Medulla oblongata (tissue), 1 donor: ENCODE measurements around the gene KIF4A.
"Not testable (repeated sequence)": the region's sequence is repeated elsewhere in the genome, so short reads cannot be mapped to it uniquely, and the experiment has no call there.

ENCODE experiments used
- DNase-seq: peaks from one replicate; pipeline ENCODE4 v3.0.0-alpha.2; 2015; ENCODE audit errors: extremely low spot score

KIF4A gene

DNA sequence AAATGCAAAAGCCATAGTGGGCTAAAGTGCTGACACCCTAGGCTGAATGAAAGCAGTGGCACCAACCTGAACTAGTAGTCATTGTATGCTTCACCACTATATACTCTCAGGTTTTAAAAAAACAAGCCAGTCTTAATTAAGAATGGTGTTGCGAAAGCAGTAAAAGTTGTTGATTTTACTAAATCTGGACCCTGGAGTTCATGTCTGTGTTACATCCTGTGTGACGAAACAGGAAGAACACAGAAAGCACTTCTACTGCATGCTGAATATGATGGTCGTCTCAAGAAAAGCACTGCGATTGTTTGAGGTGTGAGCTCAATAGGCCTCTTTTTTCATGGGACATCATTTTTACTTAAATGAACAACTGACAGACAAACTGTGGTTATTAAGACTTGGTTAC lies 109.0 kb downstream of the KIF4A start:
- DNase-seq: no peak

DNA sequence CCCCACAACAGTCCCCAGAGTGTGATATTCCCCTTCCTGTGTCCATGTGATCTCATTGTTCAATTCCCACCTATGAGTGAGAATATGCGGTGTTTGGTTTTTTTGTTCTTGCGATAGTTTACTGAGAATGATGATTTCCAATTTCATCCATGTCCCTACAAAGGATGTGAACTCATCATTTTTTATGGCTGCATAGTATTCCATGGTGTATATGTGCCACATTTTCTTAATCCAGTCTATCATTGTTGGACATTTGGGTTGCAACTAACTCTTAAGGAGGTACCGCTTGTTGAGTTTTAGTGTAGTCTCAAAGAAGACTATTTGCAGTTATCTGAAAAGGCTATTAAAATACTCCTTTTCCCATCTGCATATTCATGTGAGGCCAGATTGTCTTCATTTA lies 110.3 kb downstream of the KIF4A start:
- not testable (repeated sequence) for DNase-seq

DNA sequence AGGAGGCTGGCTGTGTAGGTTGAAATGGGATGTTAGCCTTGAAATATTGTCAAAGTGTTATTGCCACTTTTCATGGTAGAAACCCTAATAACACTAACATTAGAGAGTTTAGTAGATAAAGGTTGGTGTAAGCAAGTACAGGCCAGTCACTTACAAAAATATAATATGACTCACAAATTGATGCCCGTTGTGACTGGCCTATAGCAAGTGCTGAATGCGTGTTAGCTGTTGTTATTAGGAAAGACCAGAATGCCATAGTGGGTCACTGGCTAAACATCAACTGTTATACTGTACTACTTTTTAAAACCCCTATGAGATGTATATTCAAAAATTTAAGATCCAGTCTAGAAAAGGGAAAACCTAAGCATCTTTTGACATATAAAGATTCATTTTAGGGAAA lies 112.8 kb downstream of the KIF4A start:
- no peak for DNase-seq

DNA sequence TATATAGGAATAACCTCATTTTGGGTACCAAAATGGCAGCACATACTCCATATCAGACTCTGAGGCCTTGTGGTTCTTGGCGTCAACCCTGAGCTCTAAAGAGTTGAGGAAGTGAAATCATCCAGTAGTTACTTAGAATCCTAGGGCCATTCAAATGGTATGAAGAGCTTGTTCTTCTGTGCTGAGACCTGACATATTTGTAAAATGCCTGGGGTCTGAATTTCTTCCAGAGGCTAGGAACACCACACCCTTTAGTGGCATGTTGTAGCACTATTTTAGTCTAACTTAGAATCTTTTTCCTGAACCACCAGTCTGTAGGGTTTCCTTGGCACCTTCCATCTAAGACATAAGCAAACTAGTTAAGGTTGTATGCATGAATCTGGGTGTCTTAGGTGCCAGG lies 115.1 kb downstream of the KIF4A start:
- no peak for DNase-seq

DNA sequence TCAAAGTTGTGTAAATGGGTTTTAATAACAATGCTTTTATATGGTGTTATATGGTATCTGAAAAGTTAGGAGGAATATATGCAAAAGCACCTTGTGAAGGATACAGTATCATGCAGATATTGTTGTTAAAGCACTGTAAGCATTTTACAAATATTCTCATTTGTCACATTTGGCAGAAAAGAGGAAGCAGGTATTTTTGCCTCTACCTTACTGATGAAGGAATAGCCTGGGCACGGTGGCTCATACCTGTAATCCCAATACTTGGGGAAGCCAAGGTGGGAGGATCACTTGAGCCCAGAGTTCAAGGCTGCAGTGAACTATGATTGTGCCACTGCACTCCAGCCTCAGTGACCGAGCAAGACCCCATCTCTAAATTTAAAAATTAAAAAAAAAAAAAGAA lies 121.0 kb downstream of the KIF4A start:
- DNase-seq: no peak

DNA sequence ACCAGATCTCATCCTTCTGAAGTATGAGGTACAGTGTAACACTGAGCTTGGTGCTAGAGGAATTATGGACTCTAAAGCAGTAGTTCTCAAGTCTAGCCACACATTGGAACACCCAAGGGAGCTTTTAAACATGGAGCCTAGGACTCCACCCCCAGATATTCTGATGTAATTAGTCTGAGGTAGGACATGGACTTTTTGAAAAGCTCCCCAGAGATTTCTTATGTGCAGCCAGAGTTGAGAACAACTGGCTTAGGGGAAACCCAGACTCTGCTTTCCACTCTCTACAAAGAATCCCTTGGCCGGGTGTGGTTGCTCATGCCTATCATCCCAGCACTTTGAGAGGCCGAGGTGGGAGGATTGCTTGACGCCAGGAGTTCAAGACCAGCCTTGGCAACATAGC lies 121.6 kb downstream of the KIF4A start:
- no peak for DNase-seq

DNA sequence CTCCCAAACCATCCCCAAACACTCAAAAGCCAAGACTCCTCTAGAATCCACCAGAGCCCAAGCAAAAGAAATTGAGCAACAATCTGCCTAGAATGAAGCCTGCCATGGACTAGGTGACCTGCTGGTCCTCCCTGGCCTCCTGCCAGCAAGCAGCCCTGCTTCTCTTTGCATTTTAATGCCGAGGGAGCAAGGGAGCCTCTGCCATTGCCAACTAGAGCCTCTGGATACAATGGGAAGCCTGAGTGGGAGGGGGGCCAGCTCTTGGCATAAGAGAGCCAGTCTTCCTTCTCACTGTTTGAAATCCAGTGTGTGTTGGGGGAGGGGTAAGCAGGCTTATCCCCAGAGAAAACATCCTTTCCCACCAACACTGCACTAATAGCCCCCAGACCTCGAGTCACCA lies 131.7 kb downstream of the KIF4A start:
- peak; percentile 61 for DNase-seq

DNA sequence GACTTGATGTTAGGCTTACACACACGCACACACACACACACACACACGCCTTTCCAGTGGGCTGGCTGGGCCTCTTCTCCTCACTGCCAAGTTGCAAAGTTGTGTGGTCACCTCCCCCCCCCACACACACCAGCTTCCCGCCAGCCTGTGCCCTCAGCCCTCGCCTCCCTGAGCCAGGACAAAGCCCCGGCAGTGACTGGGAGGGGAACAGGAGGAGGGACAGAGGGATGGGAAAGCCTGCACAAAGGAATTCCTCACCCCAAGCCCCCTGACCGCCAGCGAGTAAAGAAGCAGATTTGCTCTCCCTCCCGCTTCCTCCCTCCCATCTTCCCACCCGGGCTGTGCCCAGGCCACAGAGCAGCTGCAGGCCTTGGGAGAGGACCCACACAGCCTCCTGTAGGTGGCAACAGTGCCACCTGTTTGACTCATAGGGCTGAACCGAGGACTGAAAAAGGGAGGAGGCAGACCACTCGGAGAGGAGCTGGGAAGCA lies 133.0 kb downstream of the KIF4A start, which contains the start of gene GDPD2:
Gene GDPD2 (plus strand): TSS at position 464 of the 491 bp plus-strand sequence. CDS start 1,671 bp downstream, outside the sequence.
- peak; percentile 36 for DNase-seq

DNA sequence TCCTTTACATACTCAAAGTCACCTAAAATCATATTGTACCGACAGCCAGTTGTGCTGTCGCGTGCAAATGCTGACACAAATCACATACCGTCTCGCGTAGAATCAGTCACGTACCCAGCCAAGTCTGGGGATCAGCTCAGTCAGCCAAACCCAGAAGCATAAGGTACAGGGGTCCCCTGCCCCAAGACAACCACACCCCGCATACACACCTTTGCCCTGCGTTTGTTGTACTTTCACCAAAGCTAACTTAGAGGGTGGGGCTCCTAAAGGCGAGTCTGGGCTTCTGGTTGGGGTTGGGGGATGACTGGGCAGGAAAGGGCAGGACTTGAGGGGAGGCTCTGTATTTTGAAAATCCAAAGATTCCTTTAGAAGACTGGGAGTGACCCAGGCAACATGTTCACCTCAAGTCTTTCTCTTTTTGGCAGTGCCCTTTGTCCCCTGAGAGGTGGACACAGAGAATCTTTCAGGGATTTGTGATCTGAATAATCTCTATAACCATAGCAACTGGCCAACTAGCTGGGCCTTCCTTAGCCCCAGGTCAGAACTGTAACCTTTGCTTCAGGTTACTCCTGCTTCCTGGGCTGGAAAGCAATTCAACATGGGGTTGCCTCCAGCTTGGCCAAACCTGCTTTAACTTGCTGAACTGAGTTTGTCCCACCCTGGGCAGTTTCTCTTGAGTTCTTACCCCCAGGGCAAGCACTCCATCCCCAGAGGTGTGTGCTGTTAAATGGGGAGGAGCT lies 134.2 kb downstream of the KIF4A start:
- DNase-seq: no peak

DNA sequence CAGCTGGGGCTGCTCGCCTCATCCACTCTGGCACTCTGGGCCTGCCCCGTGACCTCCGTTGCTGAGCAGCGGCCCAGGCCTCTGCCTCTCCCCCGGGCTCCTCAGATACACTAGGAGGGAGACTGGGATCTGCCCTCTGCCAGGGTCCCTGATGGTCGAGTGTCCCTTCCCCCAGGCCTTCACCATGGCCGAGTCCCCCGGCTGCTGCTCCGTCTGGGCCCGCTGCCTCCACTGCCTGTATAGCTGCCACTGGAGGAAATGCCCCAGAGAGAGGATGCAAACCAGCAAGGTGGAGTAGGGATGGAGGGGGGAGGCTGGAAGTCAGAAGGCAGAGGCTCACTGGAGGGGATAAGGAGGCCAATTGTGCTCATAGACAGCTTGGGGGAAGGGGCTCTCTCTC lies 134.9 kb downstream of the KIF4A start:
- DNase-seq: no peak

DNA sequence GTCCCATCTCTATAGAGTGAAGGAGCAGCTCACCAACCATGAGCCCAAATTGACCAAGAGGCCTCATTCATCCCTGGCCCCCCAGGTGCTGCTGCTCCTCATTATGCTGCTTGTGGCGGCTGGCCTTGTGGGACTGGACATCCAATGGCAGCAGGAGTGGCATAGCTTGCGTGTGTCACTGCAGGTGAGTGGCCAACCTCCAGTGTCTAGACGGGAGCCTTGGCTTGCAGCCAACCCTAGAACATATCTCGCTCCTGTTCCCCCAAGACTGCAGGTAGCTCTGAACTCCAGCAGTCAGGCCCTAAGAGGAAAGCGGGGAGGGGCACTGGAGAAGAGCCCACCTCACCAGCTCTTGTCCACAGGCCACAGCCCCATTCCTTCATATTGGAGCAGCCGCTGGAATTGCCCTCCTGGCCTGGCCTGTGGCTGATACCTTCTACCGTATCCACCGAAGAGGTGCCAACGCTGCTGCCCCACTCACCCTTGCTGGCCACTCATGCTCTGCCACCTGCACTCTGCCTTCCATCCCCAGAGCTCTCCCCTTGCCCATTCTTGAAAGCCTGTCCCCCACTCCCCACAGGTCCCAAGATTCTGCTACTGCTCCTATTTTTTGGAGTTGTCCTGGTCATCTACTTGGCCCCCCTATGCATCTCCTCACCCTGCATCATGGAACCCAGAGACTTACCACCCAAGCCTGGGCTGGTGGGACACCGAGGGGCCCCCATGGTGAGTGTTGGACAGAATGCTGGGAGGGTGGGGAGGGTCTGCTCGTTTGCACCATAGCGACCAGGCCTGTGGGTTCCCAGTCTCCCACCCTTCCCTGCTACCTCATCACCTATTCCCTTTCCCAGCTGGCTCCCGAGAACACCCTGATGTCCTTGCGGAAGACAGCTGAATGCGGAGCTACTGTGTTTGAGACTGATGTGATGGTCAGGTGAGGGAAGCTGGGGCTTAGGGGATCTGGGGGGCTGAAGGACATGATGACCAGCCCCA lies 136.7 kb downstream of the KIF4A start:
- DNase-seq: no peak

DNA sequence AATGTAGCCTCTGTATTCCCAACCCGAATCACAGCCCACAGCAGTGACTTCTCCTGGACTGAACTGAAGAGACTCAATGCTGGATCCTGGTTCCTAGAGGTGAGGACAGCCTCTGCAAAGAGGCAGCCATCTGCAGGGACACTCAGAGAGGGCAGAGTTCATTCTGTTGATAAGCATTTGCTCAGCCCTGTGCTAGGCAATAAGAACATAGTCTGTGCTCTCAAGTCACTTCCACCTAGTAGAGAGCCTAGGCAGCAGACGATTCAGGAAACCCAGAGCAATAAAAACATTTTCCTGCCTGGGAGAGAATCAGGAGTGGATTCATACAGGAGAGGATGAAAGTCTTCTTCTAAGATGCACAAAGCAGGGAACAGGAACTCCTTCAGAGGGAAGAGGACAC lies 137.5 kb downstream of the KIF4A start:
- no peak for DNase-seq

DNA sequence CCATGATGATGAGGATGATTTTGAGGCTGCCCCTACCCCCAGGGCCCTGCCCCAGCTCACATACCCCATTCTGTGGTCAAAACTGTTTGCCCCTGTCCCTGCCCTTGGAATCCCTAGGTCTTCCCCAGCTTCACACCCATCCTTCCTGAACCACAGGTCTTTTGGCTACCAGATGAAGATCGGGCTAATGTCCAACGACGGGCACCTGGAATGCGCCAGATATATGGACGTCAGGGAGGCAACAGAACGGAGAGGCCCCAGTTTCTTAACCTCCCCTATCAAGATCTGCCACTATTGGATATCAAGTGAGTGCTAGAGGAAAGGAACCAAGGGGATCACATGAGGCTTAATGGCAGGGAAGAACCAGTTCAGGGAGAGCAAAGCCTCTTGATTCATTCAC lies 139.9 kb downstream of the KIF4A start:
- DNase-seq: no peak

DNA sequence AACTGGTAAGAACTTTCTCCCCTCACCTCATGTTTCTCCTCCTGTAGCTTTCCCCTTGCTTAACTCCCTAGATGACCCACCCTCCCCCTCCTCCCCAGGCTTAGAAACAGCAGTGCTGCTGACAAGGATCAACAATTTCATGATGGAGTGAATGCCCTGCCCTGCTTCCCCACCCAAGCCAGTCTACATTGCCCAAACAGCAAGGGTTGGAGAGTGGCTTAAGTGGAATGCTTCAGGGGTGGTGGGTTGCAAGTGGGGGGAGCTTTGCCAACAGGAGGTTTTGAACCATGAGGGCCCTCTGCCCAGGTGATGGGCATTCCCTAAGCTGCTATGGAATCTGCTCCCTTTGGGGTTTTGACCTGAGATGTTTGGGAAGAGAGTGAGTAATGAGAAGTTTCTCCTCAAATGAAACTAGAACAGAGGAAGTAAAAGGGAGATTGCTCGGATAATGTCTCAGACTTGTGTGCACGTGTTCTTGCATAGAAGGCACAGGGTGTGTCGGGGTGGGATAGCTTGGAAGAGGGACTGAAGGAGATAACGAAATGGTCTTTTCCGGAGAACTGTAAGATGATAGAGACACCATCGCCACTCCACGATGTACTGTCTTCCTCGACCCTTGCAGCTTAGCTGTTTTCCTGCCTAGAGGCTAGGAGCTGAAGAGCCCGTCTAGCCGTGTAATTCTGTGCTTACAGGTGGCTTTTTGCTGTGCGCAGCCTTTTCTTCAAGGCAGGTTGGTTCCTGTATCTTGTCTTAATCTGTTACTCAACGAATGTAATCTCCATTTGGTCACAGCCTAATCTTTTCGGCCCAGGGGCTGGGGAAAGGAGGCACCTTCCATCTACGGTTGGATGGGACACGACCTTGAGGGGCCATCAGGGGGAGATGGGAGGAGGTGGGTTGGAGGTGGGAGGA lies 143.3 kb downstream of the KIF4A start:
- DNase-seq: no peak

DNA sequence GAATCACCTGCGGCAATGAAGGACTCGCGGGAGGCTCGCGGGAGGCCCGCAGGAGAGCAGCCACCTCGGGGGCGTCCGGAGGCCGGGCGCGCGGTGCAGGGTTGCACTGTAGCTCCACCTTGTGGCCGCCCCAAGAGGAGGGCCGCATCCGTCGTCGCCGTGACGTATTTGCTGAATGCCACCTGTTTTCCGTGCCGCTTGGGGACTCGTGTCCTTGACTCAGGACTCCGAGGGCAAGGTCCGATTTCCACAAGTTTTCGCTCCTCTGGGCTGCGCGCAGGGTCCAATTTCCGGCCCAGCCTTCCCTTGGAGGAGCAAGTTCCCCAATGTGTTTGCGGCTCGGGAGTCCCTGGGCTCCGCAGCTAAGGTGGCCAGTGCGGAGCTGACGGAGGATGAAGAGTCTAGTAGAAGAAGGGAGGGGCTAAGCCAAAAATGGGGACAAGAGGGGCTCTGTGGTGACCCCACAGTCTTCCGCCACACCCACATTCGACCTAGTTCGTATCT lies 144.0 kb downstream of the KIF4A start:
- peak; percentile 65 for DNase-seq

DNA sequence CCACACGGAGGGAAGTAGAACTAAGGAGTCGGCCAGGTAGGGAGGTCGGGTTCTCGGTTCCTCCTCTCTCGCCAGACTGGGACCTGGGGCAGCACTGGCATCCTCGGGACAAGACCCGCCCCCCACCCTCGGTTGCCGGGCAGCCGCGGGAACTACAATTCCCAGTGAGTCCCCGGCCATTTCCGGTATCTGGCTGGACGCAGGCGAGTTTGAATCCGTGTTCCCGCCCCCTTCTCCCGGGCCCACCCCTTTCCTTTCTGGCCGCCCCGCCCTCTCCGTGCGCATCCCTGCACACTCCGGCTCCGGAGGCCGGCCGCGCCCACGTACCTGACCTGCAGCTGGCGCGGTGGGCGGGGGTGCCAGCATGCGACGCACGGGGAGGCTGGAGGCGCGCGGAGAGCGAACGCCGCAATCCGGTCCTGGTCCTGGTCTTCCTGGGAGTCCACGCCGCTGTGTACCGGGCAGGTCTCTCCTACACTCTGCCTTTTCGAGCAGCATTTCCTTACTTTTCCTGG lies 144.5 kb downstream of the KIF4A start:
- peak; percentile 83 for DNase-seq

DNA sequence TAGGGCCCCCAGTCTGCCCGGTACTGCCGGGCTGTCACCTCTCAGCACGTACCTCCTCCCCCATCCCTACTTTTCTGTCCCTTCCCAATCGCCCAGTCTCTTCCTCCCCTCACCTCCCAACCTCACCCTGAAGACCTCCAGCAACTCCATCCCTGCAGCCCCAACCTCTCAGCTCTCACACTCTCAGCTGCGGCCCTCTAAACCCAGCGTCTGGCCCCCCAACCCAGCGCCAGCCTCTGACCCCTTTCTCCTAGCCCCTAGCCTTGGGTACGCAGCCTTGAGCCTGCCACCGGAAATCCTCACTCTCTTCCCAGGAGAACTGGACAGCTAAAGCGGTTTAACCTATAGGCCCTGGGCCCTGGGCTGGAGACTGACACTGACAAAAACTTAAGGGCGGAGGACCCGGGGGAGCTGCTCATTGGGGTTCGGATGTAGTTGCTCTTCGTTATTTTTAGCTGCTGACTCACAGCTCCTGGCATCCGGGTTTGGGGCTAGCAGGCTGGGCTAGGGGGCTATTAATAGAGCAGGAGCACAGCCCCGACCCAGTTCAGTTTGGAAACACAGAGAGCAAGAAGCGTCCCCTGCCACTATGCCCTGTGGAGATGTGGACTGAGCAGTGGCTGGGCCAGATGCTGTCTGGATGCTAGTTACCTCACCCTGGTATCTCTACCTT lies 145.1 kb downstream of the KIF4A start:
- DNase-seq: no peak

DNA sequence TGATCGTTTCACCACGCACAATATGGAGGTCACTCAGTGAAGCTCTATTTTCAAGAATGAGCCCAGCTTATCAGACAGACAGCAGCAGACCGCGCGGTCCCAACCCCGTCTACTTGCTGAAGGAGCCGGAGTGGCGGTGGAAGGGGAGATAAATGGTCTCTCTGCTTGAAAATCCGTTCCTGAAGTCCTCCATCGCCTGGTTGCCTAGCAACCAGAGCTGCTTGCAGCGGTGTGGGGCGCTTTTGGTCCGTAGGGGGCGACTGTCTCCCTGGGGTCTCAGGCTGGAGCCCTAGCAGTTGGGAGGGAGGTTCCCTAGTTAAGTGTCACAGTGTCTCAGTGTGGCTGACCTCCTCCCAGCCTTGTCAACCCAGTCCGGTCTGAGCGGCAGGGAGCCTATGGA lies 146.4 kb downstream of the KIF4A start:
- DNase-seq: no peak

DNA sequence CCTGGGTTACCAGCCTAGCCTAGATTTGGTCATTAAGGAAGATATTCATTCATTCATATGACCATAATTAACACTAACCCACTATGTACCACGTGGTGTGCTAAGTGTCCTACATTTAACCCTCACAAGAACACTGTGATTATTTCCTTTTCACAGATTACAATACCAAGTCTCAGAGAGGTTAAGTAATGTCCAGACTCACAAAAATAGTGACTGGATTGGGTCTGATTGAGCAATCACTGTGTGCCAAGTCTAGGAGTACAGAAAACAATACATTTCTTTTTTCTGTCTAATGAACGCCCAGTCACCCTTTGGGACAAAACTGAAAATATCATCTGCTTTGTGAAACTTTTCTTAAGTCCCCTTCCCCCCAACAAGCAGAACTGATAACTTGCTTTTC lies 147.1 kb downstream of the KIF4A start:
- DNase-seq: no peak

DNA sequence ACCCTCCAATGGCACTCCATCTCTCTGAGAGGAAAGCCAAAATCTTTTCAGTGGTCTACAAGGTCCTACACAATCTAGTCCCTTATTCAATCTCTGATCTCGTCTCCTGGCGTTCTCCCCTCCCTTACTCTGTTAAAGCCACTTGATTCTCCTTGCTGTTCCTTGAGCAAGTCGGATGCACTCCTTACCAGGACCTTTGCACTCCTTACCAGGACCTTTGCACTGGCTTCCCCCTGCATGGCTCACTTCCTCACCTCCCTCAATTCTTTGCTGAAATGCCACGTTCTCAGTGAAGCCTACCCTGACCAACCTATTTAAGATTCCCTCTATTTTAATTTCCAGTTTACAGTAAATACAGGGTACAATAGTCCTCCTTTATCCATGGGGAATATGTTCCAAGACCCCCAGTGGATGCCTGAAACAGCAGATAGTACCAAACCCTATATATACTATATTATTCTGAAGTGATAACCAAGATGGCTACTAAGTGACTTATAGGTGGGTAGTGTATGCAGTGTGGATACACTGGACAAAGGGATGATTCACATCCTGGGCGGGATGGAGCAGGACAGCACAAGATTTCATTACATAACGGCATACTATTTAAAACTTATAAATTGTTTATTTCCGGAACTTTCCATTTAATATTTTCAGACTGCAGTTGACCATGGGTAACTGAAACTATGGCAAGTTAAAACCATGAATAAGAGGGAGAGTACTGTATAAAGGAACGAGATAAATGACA lies 148.2 kb downstream of the KIF4A start:
- no peak for DNase-seq
